ENCODE data around the gene IRF2.

The IRF2 gene

DNA sequence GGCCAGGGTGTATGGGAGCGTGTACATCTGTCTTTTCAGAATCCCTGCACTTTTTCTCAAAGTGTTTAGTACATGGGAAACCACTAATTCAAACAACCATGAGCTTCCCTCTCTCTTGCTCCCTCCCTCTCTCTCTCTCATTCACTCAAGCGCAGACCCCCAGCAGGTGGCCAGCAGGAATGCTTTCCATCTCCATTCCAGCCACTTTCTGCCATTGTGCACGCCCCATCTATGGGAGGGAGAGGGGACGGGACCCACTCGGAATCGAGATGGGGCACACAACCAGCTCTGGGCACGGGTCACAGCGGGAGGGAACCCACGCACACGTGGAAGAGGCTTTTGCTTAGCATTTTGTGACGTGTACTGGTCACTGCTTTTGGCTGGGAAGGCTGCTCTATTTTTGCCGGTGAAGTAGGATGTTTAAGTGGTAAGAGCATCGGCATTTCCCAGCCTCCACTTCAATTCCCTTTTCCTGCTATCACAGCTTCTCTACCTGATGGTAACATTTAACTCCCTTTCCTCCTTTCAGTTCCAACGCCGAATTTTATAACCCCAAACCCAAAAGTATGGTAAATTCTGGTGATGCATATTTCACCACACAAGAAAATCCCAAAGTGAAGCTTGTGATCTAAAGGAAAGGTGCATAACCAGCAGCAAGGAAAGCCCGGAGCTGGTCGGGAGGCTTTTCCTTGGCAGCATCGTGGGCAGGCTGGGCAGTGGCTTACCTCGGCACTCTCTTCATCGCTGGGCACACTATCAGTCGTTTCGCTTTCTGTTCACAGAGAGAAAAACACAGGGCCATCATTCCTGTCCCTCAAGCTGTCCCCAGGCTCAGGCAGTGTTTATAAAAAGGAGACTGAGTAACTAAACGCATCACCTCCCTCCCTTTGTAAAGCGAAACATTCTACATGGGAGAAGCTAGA is 84.1 kb downstream of the IRF2 start:
- no peak overlapping the region for H3K4me3 ChIP-seq (ENCODE audit: low read depth in 1 of 2, low read length in 1 of 2)
- TF ChIP-seq, protein P1, sequence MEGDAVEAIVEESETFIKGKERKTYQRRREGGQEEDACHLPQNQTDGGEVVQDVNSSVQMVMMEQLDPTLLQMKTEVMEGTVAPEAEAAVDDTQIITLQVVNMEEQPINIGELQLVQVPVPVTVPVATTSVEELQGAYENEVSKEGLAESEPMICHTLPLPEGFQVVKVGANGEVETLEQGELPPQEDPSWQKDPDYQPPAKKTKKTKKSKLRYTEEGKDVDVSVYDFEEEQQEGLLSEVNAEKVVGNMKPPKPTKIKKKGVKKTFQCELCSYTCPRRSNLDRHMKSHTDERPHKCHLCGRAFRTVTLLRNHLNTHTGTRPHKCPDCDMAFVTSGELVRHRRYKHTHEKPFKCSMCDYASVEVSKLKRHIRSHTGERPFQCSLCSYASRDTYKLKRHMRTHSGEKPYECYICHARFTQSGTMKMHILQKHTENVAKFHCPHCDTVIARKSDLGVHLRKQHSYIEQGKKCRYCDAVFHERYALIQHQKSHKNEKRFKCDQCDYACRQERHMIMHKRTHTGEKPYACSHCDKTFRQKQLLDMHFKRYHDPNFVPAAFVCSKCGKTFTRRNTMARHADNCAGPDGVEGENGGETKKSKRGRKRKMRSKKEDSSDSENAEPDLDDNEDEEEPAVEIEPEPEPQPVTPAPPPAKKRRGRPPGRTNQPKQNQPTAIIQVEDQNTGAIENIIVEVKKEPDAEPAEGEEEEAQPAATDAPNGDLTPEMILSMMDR (IDR thresholded peaks at IDR 0.05), result no peak
- no peaks in the 10 kb centered on the region for H3K9me3 ChIP-seq
- peaks cover 72% of the 10 kb centered on the region for H3K36me3 ChIP-seq
- H3K27ac ChIP-seq, result peak overlapping the region; percentile 86
- no peaks in the 10 kb centered on the region for H3K27me3 ChIP-seq
- peaks cover 48 to 57% of the 10 kb centered on the region in 2 experiments for H3K4me1 ChIP-seq (ENCODE audit: control insufficient read depth in 1 of 2, insufficient read depth in 1 of 2, low read depth in 1 of 2, low read length in 1 of 2)

DNA sequence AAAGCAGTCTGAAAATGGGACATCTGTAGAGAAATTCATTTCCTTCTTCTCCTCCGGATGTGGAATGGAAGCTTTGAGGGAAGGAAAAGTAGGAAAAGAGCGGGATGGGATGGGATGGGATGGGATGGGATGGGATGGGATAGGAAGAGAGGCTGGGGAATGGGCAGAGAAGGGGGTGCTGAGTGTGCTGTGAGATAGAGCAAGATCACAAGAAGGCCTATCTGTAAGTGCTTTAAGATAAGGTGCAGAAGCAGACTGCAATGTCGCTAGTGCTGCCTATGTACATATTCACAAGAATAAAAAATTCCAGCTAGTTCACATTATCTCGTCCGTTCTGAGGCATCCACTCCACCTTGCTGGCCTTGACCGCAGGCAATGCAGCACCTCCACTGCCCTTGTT is 86.2 kb downstream of the IRF2 start:
- Histone ChIP-seq H3K36me3 (peaks cover 66% of the 10 kb centered on the region), H3K4me3 (ENCODE audit: low read depth in 1 of 2, low read length in 1 of 2) (no peak overlapping the region), H3K4me1 (ENCODE audit: control insufficient read depth in 1 of 2, insufficient read depth in 1 of 2, low read depth in 1 of 2, low read length in 1 of 2) (peaks cover 48 to 58% of the 10 kb centered on the region in 2 experiments), H3K9me3 (no peaks in the 10 kb centered on the region), H3K27me3 (no peaks in the 10 kb centered on the region), H3K27ac (peak overlapping the region; percentile 41)
- TF ChIP-seq, protein P1 (IDR thresholded peaks at IDR 0.05), result no peak

DNA sequence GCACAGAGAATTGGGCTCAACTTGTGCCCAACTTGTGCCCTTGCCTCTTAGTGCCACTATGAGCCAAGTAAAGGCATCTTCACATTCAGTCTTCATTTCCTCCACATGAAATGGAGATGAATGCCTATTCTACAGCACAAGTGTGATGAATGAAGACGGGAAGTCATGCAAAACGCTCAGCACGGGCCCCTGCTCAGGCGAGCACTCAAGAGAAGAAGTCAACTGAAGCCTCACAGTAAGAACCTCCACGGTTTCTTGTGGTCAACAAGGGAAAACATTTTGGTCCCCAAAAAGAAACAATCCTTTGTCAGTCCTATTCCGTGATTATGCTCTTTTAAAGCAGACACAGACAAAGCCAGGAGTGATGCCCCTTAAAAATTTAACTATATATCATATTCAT is 87.0 kb downstream of the IRF2 start:
- TF ChIP-seq, protein P1 (IDR thresholded peaks at IDR 0.05), result no peak
- peak overlapping the region; percentile 84 for H3K27ac ChIP-seq
- no peaks in the 10 kb centered on the region for H3K9me3 ChIP-seq
- H3K36me3 ChIP-seq, result peaks cover 64% of the 10 kb centered on the region
- H3K27me3 ChIP-seq, result no peaks in the 10 kb centered on the region
- H3K4me3 ChIP-seq (ENCODE audit: low read depth in 1 of 2, low read length in 1 of 2), result no peak overlapping the region
- peaks cover 46 to 58% of the 10 kb centered on the region in 2 experiments for H3K4me1 ChIP-seq (ENCODE audit: control insufficient read depth in 1 of 2, insufficient read depth in 1 of 2, low read depth in 1 of 2, low read length in 1 of 2)

DNA sequence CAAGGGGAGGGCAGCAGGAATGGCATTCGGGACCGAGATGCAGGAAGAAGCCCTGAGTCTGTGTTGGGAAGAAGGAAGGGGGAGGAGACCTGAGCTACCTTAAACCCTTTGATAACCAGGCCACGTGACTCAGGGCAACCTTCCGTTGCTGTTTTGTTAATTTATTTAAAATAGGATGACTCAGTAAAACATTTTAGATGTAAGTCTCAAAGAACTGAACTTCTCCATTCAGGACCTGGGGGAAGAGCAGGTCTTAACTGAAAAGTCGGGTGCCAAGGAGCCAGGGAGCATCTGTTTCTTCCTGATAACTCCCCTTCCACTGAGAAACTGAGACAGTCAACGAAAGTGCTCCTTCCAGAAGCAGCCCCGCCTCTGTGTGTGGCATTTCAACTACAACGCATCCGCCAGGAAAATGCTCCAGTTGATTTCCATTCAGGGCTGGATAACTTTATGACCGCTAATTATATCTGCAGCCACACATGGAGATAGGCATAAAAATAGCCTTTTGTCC is 88.0 kb downstream of the IRF2 start:
- TF ChIP-seq, protein P1 (IDR thresholded peaks at IDR 0.05), result no peak
- H3K36me3 ChIP-seq, result peaks cover 53% of the 10 kb centered on the region
- H3K4me1 ChIP-seq (ENCODE audit: control insufficient read depth in 1 of 2, insufficient read depth in 1 of 2, low read depth in 1 of 2, low read length in 1 of 2), result peaks cover 47 to 54% of the 10 kb centered on the region in 2 experiments
- H3K9me3 ChIP-seq, result no peaks in the 10 kb centered on the region
- H3K27me3 ChIP-seq, result no peaks in the 10 kb centered on the region
- peak overlapping the region; percentile 84 for H3K27ac ChIP-seq
- peak overlapping the region in 1 of 2 experiments; percentile 4 for H3K4me3 ChIP-seq (ENCODE audit: low read depth in 1 of 2, low read length in 1 of 2)

DNA sequence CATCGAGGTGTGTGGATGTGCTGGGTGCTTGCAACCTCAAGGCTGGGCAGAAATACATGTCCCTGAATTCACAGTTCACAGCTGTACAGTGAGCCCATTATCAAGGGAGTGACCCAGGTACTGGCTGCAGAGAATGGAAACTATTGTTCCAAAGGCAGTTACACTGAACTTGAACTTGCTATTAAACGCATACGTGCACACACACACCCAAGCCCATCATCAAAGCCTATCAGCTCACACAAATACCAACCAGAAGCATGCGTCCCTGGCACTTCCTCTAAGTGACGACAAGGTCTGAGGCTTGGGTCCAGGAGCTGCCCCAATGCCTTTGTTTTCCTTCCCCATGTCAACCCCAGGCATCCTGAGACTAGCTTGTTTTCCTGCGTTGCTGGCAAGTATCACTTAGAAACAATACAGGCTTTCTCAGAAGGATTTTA is 88.6 kb downstream of the IRF2 start:
- Histone ChIP-seq H3K27me3 (no peaks in the 10 kb centered on the region), H3K36me3 (peaks cover 47% of the 10 kb centered on the region), H3K27ac (peak overlapping the region; percentile 84), H3K9me3 (no peaks in the 10 kb centered on the region), H3K4me1 (ENCODE audit: control insufficient read depth in 1 of 2, insufficient read depth in 1 of 2, low read depth in 1 of 2, low read length in 1 of 2) (peaks cover 47 to 51% of the 10 kb centered on the region in 2 experiments), H3K4me3 (ENCODE audit: low read depth in 1 of 2, low read length in 1 of 2) (peak overlapping the region in 1 of 2 experiments; percentile 4)
- TF ChIP-seq, protein P1 (IDR thresholded peaks at IDR 0.05), result peak; percentile 14

Measured in neutrophil (primary cell).